ENCODE results near the gene LIX1. TPM values are rescaled to one million over a fixed set of nuclear protein-coding genes. Genes with fewer than 3 reads are reported as not detected.

LIX1 gene
- total RNA-seq, 1 donor from 2014 or later, result 164 TPM

GRCh38 chr5:97097326-97098230 lies 44.8 kb downstream of the LIX1 start:
- peak; percentile 38 for DNase-seq (ENCODE audit: low spot score)
- Mint-ChIP-seq H3K27me3 (ENCODE audit: insufficient read depth, low read depth) (peaks cover 4% of the 10 kb centered on the region), H3K4me1 (peaks cover 13% of the 10 kb centered on the region)

GRCh38 chr5:97096846-97097245 lies 45.6 kb downstream of the LIX1 start:
- Histone ChIP-seq H3K9ac (no peak overlapping the region), H2AFZ (replicated peaks) (no peak overlapping the region), H3K79me2 (ENCODE audit: low read depth) (no peaks in the 10 kb centered on the region), H3K36me3 (peaks cover 4% of the 10 kb centered on the region), H4K20me1 (ENCODE audit: low read depth) (peaks cover 6% of the 10 kb centered on the region), H3K9me3 (ENCODE audit: low read depth) (no peaks in the 10 kb centered on the region), H3K27me3 (no peaks in the 10 kb centered on the region), H3K4me2 (no peak overlapping the region), H3K4me3 (no peak overlapping the region), H3F3A (ENCODE audit: low read depth) (peaks cover 15% of the 10 kb centered on the region), H3K27ac (no peak overlapping the region), H3K4me1 (peaks cover 18% of the 10 kb centered on the region)
- H3K4me1 Mint-ChIP-seq, result peaks cover 13% of the 10 kb centered on the region
- H3K4me3 Mint-ChIP-seq, result no peak overlapping the region
- no peak for DNase-seq (ENCODE audit: low spot score)
- peaks cover 45% of the 10 kb centered on the region for H3K36me3 Mint-ChIP-seq
- TF ChIP-seq EZH2 (IDR thresholded peaks at IDR 0.05) (no peak), EZH2phosphoT487 (IDR thresholded peaks at IDR 0.05) (no peak), CTCF (IDR thresholded peaks at IDR 0.05) (no peak)
- H3K27me3 Mint-ChIP-seq (ENCODE audit: insufficient read depth, low read depth), result peaks cover 3% of the 10 kb centered on the region
- H3K27ac Mint-ChIP-seq, result no peak overlapping the region
- no peaks in the 10 kb centered on the region for H3K9me3 Mint-ChIP-seq

More at GRCh38 chr5:97097326-97098230, 44.8 kb downstream of the LIX1 start:
- peaks cover 16% of the 10 kb centered on the region for H3F3A ChIP-seq (ENCODE audit: low read depth)
- H3K4me2 ChIP-seq, result no peak overlapping the region
- H3K9me3 Mint-ChIP-seq, result no peaks in the 10 kb centered on the region
- peak overlapping the region; percentile 6 for H3K27ac ChIP-seq
- peaks cover 25% of the 10 kb centered on the region for H3K4me1 ChIP-seq
- H2AFZ ChIP-seq (replicated peaks), result no peak overlapping the region
- H3K27ac Mint-ChIP-seq, result peak overlapping the region; percentile 22
- H4K20me1 ChIP-seq (ENCODE audit: low read depth), result peaks cover 6% of the 10 kb centered on the region
- TF ChIP-seq EZH2phosphoT487 (IDR thresholded peaks at IDR 0.05) (no peak), CTCF (IDR thresholded peaks at IDR 0.05) (no peak), EZH2 (IDR thresholded peaks at IDR 0.05) (no peak)
- no peak overlapping the region for H3K4me3 Mint-ChIP-seq
- H3K9me3 ChIP-seq (ENCODE audit: low read depth), result no peaks in the 10 kb centered on the region
- H3K27me3 ChIP-seq, result no peaks in the 10 kb centered on the region
- H3K9ac ChIP-seq, result no peak overlapping the region
- H3K4me3 ChIP-seq, result no peak overlapping the region
- H3K79me2 ChIP-seq (ENCODE audit: low read depth), result no peaks in the 10 kb centered on the region
- H3K36me3 ChIP-seq, result peaks cover 4% of the 10 kb centered on the region
- H3K36me3 Mint-ChIP-seq, result peaks cover 42% of the 10 kb centered on the region

GRCh38 chr5:97096191-97096590 lies 46.2 kb downstream of the LIX1 start:
- peaks cover 4% of the 10 kb centered on the region for H3K36me3 ChIP-seq
- peaks cover 17% of the 10 kb centered on the region for H3F3A ChIP-seq (ENCODE audit: low read depth)
- peaks cover 6% of the 10 kb centered on the region for H4K20me1 ChIP-seq (ENCODE audit: low read depth)
- H3K4me2 ChIP-seq, result no peak overlapping the region
- H3K27me3 ChIP-seq, result no peaks in the 10 kb centered on the region
- H3K79me2 ChIP-seq (ENCODE audit: low read depth), result no peaks in the 10 kb centered on the region
- H3K4me3 Mint-ChIP-seq, result no peak overlapping the region
- no peak overlapping the region for H3K27ac Mint-ChIP-seq
- no peak overlapping the region for H2AFZ ChIP-seq (replicated peaks)
- H3K27ac ChIP-seq, result no peak overlapping the region
- TF ChIP-seq EZH2phosphoT487 (IDR thresholded peaks at IDR 0.05), result no peak
- TF ChIP-seq EZH2 (IDR thresholded peaks at IDR 0.05), result no peak
- TF ChIP-seq CTCF (IDR thresholded peaks at IDR 0.05), result no peak
- no peaks in the 10 kb centered on the region for H3K9me3 ChIP-seq (ENCODE audit: low read depth)
- no peaks in the 10 kb centered on the region for H3K27me3 Mint-ChIP-seq (ENCODE audit: insufficient read depth, low read depth)
- no peaks in the 10 kb centered on the region for H3K9me3 Mint-ChIP-seq
- no peak overlapping the region for H3K9ac ChIP-seq
- H3K4me1 ChIP-seq, result peaks cover 15% of the 10 kb centered on the region
- H3K4me1 Mint-ChIP-seq, result peaks cover 13% of the 10 kb centered on the region
- peaks cover 39% of the 10 kb centered on the region for H3K36me3 Mint-ChIP-seq
- no peak overlapping the region for H3K4me3 ChIP-seq
- DNase-seq (ENCODE audit: low spot score), result no peak
